ENCODE data around the gene ADAMTS12.

The ADAMTS12 gene

DNA sequence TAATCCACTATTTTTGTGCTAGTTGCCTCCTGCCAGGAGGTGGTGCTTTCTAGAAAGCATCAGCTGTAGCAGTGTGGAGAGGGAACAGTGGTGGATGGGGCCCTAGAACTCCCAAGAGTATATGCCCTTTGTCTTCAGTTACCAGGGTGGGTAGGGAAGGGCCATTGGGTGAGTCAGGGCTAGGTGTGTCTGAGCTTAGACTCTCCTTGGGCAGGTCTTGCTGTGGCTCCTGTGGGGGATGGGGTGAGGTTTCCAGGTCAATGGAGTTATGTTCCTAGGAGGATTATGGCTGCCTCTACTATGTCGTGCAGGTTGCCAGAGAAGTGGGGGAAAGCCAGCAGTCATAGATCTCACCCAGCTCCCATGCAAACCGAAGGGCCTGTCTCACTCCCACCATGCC lies 11.3 kb upstream of the ADAMTS12 start:
- DNase-seq (ENCODE audit: low read depth, low spot score): no peak

DNA sequence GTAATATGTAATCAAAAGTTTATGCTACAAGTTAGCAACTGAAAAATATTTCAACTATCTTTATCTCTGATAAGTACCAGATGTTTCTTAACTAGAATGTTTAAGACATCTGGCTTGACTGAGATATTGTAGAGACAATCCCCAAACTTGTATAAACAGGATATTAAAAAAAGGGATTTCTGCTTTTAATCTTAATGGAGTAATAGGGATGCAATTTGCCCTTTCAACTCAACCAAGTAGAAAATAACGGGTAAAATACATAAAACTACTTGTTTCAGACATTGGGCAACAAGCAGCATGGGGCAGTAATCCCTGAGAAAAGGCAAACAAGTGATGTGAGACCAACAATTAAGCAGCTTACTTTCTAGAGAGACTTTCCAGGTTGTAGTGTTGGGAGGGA lies 9.4 kb upstream of the ADAMTS12 start:
- DNase-seq (ENCODE audit: low read depth, low spot score): no peak

DNA sequence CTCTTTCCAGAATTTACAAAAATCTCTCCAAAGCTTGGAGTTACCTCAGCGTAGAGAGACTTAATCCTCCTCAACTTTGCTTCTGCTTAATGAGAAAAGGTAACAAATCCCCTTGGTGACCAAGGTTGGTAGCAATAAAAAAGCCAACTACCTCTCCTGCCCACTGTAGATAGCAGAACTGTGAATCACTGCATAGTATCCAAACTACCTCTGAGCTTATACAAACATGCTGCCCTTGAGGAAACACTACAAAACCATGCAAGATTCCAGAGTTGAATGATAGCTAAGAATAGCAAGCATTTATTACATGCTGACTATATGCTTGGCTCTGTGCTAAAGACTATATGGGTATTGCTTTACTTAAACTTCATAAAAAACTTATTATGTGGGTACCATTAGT lies 2.8 kb upstream of the ADAMTS12 start:
- DNase-seq (ENCODE audit: low read depth, low spot score): peak; percentile 75

DNA sequence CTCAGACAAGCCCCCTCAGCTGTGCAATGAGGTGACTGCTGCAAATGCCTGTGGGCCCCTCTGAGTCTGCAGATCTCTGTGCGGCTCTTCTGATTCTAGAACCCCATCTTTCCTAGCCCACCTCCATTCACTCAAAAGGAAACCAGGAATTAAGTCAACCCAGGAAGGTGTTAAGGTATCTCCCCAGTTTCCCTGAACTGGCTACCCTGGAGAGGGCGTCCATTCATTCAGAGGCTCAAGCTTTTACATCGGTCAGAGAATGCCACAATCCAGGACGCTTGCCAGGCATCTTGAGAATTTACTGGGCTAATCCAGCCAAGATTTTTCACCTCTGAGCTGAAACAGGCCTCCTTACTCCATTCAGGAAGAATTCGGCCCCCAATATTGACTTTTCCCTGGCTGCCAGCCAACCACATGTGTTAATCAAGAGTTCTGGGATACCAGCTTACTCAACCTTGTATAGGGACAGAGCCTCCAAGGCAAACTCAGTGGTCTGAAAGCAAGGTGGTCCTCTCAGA lies 889 bp upstream of the ADAMTS12 start:
- DNase-seq (ENCODE audit: low read depth, low spot score): peak; percentile 98

DNA sequence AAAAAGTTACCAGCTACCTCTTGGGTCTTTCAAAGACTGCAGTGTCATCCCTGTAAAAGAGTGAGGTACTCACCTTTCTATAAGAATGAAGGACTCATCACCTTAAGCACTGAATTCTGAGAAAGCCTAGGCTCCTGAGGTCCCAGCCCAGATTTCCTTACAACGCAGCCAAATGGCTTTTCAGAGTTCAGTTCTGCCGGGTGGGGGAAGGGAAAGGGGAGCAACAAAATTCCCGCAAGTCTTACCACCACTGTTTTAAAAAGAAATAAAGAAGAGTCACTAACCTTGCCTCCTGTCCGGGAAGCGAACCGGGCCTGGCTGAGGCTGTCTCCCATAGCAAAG lies 373 bp downstream of the ADAMTS12 start:
- DNase-seq (ENCODE audit: low read depth, low spot score): no peak

DNA sequence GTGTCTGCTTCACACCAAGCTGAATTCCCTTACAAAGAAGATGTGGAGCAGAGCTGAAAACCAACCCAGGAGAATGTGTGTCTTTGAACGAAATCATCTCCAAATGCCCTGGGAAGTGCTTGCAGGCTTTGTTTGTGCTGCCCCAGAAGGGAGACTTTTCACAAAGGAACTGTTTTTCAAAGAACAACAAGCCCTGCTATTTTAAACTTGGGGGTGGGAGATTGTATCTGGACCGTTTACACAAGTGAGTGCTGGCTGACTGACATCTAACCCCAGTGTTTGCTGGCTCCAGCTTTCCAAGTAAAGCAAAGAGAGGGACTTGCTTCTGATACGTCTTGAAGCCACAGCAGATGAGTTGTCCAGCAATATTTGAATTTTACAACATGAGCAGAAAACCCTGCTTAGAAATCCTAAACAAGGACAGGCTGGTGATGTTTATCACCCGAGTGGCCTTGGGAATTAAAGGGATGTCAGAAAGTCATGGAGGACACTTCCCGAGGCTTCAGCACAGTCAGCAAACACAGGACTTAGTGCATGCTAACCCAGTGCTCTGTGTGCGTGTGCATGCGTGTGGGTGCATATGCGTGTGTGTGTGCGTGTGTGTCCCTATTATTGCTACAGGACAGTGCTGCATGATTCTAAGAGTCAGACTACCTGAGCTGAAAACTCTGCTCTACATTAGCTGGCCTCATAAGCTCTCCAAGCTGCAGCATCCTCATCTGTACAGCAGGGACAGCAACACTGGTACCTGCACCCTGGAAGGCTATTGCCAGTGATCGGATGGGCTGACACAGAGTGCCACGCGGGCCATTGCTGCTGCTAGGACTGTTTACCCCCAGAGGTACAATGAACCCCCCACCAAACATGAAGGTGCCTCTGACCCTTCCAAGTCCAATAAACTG lies 1.4 kb downstream of the ADAMTS12 start:
- DNase-seq (ENCODE audit: low read depth, low spot score): peak; percentile 54

DNA sequence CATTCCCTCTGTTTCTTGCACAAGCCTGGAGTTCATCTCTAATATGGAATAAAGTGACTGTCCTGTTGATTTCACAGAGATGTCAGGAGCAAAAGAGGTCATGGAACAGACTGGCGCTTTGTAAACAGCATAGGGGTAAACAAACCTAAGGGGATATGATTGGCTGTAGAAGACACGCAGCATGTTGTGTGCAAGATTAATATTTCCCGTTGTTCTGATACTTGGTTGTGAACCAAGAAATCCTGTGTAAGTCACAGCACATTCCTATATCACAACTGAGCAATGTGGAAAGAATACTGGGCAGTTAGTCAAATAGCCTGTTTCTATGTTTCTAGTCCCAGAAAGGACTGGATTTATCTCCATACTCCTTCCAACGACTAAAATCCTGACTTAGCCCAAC lies 3.2 kb downstream of the ADAMTS12 start:
- peak; percentile 20 for DNase-seq (ENCODE audit: low read depth, low spot score)

DNA sequence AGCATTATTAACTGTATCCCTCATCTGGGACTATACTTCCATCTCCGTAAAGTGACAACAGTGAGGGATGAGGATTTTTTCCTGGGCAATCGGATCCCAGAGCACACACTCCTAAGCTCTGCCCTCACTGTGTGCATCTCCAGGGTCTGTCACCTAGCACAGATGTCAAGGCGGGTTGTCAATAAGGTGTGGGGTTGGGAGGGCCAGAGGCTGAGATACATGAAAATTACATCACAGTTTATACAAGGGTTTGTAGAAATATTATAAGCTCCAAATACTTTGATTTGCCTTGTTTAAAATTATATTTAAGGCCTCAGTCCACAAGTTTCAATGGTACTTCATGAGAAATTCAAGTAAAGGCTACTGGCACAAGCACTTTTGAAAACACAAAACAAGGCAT lies 4.5 kb downstream of the ADAMTS12 start:
- no peak for DNase-seq (ENCODE audit: low read depth, low spot score)

DNA sequence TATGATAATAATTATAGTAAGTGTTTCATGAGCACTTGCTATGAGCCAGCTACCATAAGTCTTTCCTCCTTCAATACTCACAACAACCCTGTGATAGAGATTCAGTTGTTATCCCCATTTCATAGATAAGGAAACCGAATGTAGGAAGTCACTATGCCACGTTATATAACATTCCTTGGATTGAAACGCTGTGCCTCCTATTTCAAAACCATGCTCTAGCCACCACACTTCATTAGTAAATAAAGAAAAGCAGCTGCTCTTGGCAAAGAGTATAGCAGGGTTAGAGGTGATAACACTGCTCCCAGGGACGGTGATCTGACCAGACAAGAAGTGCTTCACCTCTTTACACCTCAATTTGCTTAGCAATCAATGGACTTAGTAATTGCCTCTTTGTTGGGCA lies 5.5 kb downstream of the ADAMTS12 start:
- DNase-seq (ENCODE audit: low read depth, low spot score): no peak

DNA sequence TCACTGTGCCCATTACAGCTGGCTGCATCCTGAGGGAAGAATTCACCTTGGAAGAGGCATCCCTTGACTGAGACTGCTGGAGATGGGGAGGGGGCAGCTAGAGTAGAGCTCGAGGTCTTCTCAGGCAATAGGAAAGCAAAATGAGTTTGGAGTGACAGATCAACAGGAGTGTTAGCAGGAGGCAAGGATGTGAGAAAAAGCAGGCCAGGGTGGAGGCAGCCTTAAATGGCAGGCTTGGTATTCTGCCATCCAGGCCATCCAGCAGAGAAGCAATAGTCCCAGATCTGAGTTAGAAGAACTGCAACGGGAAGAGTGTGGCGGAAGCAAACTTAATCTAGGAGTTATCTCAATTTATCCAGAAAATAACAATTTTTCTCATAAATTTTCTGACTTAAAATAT lies 6.1 kb downstream of the ADAMTS12 start:
- DNase-seq (ENCODE audit: low read depth, low spot score): no peak

DNA sequence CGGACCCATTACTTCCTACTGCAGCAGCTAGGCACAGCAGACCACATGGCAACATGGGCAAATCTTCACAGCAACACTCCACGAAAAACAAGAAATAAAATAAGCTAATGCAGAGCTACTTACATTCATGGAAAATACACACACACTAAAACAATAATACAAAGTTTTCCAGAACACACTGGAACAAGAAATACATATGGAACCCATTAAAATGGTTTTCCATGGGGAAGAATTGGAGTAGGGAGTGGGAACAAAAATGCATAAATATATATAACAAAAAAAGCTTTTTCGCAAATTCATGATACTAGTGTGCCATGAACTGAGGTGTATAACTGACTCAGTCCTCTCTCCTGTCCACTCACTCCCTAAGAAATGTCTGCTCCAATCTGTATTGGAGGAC lies 8.3 kb downstream of the ADAMTS12 start:
- no peak for DNase-seq (ENCODE audit: low read depth, low spot score)

DNA sequence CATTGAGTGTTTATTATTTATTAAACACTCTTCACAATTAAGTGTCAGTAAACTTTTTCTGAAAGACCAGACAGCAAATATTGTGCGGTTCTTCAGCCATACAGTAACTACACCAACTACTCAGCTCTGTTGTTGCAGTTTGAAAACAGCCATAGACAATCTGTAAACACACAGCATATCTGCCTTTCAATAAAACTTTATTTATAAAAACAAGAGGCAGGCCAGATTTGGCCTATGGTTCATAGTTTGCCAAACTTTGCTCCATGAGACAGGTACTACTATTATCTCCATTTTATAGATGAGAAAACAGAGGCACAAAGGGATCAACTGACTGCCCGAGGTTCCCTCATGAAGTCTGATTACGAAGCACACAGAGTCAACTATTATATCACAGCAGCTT lies 11.5 kb downstream of the ADAMTS12 start:
- DNase-seq (ENCODE audit: low read depth, low spot score): no peak

DNA sequence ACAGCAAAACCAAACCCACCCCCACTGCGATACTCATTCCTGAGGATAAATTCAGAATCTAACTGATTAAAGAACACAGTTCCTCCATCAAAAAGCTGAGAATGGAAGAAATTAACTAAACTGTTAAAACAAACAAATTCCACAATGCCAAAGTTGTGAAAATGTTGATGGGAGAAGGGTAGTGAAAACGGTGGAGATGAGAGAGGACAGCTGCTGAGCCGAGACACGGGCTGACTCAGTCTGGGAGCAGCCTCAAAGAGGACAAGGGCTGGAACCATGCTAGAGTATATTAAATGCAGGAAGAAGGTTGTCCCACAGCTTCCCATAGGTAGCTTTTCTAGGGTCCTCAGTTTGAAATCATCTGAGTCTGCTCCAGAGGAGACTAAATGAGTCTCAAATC lies 14.3 kb downstream of the ADAMTS12 start:
- no peak for DNase-seq (ENCODE audit: low read depth, low spot score)

DNA sequence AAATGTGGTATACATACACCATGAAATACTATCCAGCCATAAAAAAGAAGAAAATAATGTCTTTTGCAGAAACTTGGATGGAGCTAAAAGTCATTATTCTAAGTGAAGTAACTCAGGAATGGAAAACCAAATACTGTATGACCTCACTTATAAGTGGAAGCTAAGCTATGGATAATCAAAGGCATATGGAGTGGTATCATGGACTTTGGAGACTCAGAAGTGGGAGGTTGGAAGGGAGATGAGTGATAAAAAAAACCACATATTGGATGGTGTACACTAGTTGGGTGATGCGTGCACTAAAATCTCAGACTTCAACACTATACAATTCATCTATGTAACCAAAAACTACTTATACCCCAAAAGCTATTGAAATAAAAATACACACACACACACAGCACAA lies 24.5 kb downstream of the ADAMTS12 start:
- DNase-seq (ENCODE audit: low read depth, low spot score): no peak

DNA sequence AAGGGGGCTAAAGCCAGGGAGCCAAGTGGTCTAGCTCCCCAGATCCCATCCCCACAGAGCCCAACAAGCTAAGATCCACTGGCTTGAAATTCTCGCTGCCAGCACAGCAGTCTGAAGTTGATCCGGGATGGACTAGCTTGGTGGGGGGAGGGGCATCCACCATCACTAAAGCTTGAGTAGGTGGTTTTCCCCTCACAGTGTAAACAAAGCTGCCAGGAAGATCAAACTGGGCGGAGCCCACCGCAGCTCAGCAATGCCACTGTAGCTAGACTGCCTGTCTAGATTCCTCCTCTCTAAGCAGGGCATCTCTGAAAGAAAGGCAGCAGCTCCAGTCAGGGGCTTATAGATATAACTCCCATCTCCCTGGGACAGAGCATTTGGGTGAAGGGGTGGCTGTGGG lies 32.6 kb downstream of the ADAMTS12 start:
- peak; percentile 42 for DNase-seq (ENCODE audit: low read depth, low spot score)

DNA sequence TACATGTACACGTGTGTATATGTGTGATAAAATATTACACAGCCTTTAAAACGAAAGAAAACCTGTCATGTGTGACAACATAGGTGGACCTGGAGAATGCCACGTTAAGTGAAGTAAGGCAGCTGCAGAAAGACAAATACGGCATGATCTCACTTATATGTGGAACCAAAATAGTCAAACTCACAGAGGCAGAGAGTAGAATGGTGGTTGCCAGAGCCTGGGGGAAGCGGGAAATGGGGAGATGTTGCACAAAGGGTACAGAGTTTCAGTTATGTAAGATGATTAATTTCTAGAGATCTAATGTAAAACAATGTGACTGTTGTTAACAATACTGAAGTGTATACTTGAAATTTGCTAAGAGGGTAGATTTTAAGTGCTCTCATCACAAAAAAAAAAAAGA lies 34.8 kb downstream of the ADAMTS12 start:
- no peak for DNase-seq (ENCODE audit: low read depth, low spot score)

DNA sequence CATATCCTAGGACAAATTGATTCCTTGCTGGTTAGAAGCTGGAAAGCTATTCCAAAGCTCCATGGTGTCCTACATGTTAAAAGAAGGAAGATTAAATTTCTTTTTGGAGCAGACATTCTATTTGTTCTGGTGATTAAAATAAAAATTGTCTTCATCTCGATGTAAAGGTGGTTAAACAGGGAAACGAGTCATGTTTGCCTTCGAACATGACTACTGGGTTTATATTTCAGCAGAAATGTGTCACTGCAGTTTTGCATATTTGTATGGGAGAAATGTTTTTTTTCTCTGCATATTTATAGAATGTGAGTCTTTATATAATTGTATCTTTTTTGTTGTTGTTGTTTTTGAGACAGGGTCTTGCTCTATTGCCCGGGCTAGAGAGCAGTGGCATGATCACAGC lies 36.4 kb downstream of the ADAMTS12 start:
- DNase-seq (ENCODE audit: low read depth, low spot score): no peak

DNA sequence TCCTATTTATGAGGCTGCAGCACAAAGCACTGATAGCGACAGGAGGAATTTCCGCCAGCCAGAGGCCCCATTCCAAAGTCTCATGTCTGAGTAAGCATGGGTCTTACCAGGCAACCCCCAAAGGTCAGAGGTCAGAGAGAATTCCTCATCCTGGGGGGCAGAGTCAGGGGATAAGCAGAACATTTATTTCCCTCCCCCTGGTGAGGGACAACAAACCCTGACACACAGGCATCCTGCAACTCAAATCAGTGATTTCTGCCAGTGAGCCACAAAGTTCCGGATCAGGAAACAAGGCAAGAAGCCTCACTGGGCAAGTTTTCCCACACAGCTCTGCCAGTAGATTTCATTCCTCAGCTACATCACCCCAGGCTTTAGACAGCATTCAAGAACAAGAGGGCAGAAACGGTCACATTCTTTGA lies 37.0 kb downstream of the ADAMTS12 start:
- DNase-seq (ENCODE audit: low read depth, low spot score): peak; percentile 84

DNA sequence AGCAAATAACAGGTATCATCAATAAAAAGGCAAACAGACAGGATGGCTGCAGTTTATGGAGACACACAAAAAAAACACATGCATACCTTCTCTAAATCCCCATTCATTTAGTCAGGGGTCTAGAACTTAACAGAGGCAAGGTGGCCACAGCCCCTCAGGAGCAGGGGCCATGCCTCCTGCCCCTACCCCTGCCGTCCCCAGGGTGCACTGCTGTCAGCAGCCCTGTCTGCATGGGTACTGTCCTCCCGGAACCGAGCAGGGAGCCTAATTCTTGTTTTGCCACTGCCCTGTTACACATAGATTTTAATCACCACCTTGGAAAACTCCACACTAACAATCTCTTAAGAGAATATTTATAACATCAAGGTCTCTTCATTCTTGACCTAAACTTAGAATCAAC lies 39.0 kb downstream of the ADAMTS12 start:
- DNase-seq (ENCODE audit: low read depth, low spot score): no peak

DNA sequence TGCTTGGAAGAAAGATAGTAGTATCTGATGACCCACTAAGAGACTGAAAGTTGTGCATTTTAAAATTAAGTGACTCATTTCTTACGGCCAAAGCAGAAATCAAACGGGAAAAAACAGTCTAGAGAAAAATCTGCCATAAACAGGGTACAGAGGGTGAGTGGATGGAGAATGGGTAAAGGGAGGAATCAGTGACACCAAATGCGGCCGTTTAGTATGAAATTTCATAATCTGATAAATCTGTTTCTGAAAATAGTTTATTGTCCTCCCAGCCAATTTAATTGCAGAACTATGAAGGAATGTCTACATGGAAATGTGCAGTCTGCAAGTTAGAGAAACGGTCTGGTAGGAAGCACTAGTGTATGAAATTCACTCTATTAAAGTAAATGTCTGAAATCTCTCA lies 39.5 kb downstream of the ADAMTS12 start:
- peak; percentile 25 for DNase-seq (ENCODE audit: low read depth, low spot score)

DNA sequence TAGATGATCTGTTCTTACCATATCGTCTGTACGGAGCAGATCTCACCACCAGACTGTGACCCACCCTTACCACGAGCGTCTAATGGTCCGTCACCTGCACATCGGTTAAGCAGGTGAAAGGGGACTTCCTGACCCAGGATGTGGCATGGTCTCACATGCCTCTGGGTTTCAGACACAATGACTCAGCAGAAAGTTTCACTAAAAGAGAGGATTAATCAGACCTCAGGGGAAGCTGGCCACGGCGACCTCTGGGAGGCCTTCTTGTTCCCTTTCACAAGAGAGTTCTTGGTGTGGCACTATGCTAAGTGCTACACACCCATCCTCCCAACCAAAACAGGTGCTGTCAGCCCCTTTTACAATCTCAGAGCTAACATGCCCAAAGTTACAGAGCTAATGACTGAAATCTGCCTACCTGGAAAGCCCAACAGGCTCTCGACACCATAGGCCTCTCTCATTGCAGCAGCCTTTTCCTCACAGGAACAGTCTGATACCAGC lies 41.6 kb downstream of the ADAMTS12 start:
- DNase-seq (ENCODE audit: low read depth, low spot score): peak; percentile 81

DNA sequence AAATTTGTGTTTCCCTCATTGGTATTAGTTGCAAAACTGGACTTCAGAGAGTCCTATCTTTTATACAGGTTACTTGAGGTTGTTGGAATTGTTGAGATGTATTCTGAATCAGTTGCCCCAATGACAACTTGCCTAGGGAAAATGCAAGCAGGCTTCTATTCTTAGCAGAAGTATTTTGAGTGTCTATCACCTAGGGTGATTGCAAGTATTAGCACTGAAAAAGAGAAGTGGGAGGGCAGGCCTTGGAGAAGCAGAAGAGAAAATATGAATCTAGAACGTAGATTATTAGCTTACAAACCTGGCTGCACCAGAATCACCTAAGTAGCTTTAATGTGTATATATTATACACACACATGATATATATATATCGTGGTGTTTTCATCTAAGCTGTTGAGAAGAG lies 43.2 kb downstream of the ADAMTS12 start:
- no peak for DNase-seq (ENCODE audit: low read depth, low spot score)

DNA sequence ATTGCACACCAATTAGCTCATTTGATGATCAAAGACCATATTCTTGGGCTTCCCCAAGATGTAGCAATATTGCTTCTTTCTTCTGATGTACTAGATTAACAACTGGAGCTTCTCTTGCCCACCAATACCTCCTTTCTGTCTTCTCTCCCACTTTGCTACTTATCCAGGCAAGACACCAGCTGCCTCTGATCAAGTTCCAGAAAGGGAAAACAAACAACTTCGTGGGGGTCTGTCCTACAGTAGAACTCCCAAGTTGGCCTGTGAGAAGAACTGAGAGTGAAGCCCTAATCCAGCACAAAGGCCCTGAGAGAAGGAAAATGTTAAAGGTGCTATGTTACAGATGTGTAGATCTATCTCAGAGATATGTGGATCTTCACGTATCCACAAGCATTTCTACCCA lies 44.9 kb downstream of the ADAMTS12 start:
- no peak for DNase-seq (ENCODE audit: low read depth, low spot score)

DNA sequence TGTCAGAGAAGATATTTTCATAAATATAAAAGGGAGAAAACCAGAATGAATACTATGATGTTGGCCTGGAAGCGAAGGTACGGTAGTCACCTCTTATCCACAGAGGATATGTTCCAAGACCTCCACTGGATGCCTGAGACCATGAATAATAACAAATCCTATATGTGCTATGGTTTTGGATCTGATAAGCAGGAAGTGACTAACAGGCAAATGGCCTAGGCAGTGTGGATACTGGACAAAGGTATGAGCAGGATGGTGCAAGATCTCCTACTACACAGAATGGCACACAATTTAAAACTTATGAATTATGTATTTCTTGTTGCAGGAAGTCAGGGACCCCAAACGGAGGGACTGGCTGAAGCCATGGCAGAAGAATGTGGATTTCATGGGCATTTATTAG lies 48.2 kb downstream of the ADAMTS12 start:
- DNase-seq (ENCODE audit: low read depth, low spot score): no peak
